Common myeloid progenitor, CD34-positive (primary cell): ENCODE results near the gene CHRNA10.

Experiments
- CTCF ChIA-PET: fragments of 350-600 bp; sonication (Branson Sonifier 250); formaldehyde crosslinking; loops from one replicate; lab custom pipeline; 2021; ENCODE audit warnings: antibody characterized with exemption; lab: Charles Lee
- POLR2A ChIA-PET: fragments of 350-600 bp; sonication (Branson Sonifier 250); formaldehyde crosslinking; loops from one replicate; lab custom pipeline; 2021; ENCODE audit warnings: antibody characterized with exemption; lab: Charles Lee
- DNase-seq, 3 donors: peaks; one replicate each; pipeline versions ENCODE4 v3.0.0 to v3.0.0-alpha.2; 2013
- H3K27ac ChIP-seq, 2 experiments: 1 replicate in 1 of 2; 2 replicates in 1 of 2; pipeline ENCODE4 v1.7.0; 2013; ENCODE audit warnings: inconsistent platforms in 2 of 2, low read length in 2 of 2, mild to moderate bottlenecking in 2 of 2, low read depth in 1 of 2, moderate library complexity in 1 of 2; ENCODE audit not compliant: severe bottlenecking in 2 of 2, insufficient read depth in 1 of 2, poor library complexity in 1 of 2
- H3K27me3 ChIP-seq, 5 experiments: replicated peaks in 2 of 5; 1 replicate in 3 of 5; 2 replicates in 2 of 5; pipeline versions ENCODE4 v1.6.1 to v1.7.0; 2013; ENCODE audit warnings: low read length in 4 of 5, mild to moderate bottlenecking in 2 of 5, moderate library complexity in 2 of 5, inconsistent platforms in 1 of 5; ENCODE audit not compliant: insufficient read depth in 5 of 5, control insufficient read depth in 4 of 5
- H3K36me3 ChIP-seq, 4 experiments: 1 replicate in 2 of 4; 2 replicates in 2 of 4; pipeline versions ENCODE4 v1.6.1 to v1.7.0; 2013; ENCODE audit warnings: low read length in 3 of 4, control low read depth in 1 of 4, mild to moderate bottlenecking in 1 of 4; ENCODE audit not compliant: control insufficient read depth in 4 of 4, insufficient read depth in 4 of 4
- H3K4me1 ChIP-seq, 4 experiments: 1 replicate in 3 of 4; 2 replicates in 1 of 4; pipeline versions ENCODE4 v1.6.1 to v1.7.1; 2013; ENCODE audit warnings: low read length in 3 of 4, mild to moderate bottlenecking in 3 of 4, control low read depth in 1 of 4, inconsistent platforms in 1 of 4, moderate library complexity in 1 of 4; ENCODE audit not compliant: control insufficient read depth in 4 of 4, insufficient read depth in 4 of 4; ENCODE audit errors: control extremely low read depth in 1 of 4
- H3K4me3 ChIP-seq, 7 experiments: 1 replicate in 4 of 7; 2 replicates in 3 of 7; pipeline versions ENCODE4 v1.5.1 to v1.7.0; 2013; ENCODE audit warnings: mild to moderate bottlenecking in 7 of 7, low read length in 6 of 7, moderate library complexity in 6 of 7, inconsistent platforms in 2 of 7, low read depth in 2 of 7, control low read depth in 1 of 7; ENCODE audit not compliant: insufficient read depth in 4 of 7, control insufficient read depth in 1 of 7; ENCODE audit errors: extremely low read depth in 1 of 7
- H3K9me3 ChIP-seq, 5 experiments: 1 replicate in 4 of 5; 2 replicates in 1 of 5; pipeline versions ENCODE4 v1.6.1 to v1.7.1; 2013; ENCODE audit warnings: low read length in 4 of 5, mild to moderate bottlenecking in 2 of 5, inconsistent platforms in 1 of 5, low read depth in 1 of 5, moderate library complexity in 1 of 5; ENCODE audit not compliant: control insufficient read depth in 4 of 5, insufficient read depth in 2 of 5; ENCODE audit errors: control extremely low read depth in 1 of 5
- WGBS: methylation state at CpG from one replicate; pipeline ENCODE4 v1.1.5; 2013; ENCODE audit not compliant: insufficient coverage; 5-methylcytosine and 5-hydroxymethylcytosine counted together

CHRNA10 gene

GRCh38 chr11:3623767-3624458 lies 47.3 kb downstream of the CHRNA10 start:
- Histone ChIP-seq H3K4me3 (no peak overlapping the region), H3K4me1 (peaks cover 0 to 28% (median 15%) of the 10 kb centered on the region in 4 experiments), H3K9me3 (no peaks in the 10 kb centered on the region), H3K27ac (no peak overlapping the region), H3K27me3 (no peaks in the 10 kb centered on the region), H3K36me3 (no peaks in the 10 kb centered on the region)
- WGBS, result 57% methylated on average over 5 of the region's 8 CpGs
- no peak for DNase-seq
- ChIA-PET CTCF (interaction anchor here (0.9 to 5.1 kb wide), 2 partner anchors 12 to 14 kb away, joined by 5 to 30 read pairs; no protein-coding TSS in a partner anchor), POLR2A (no interaction called here)

DNA sequence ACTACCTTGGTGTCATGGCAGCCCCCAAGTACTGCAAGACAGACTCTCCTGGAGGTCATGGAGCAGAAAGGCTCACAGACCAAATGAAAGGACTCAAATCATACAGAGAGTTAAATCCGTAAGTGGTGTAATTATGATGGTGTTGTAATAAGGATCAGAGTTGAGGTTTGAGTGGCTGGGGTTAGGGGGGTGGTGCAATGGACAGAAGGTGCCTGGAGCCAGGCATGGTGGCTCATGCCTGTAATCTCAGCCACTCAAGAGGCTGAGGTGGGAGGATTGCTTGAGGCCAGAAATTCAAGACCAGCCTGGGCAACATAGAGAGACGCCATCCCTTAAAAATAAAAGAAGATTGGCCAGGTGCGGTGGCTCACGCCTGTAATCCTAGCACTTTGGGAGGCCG lies 48.1 kb downstream of the CHRNA10 start:
- POLR2A ChIA-PET, result no interaction called here
- DNase-seq, result no peak
- no peaks in the 10 kb centered on the region for H3K36me3 ChIP-seq
- 98% methylated on average over 4 of the region's 5 CpGs for WGBS
- CTCF ChIA-PET, result interaction anchor here (5.1 kb wide), 1 partner anchor 13 kb away, joined by 30 read pairs; no protein-coding TSS in a partner anchor
- peaks cover 0 to 24% (median 15%) of the 10 kb centered on the region in 4 experiments for H3K4me1 ChIP-seq
- H3K4me3 ChIP-seq, result no peak overlapping the region
- H3K27me3 ChIP-seq, result no peaks in the 10 kb centered on the region
- no peak overlapping the region for H3K27ac ChIP-seq
- no peaks in the 10 kb centered on the region for H3K9me3 ChIP-seq

DNA sequence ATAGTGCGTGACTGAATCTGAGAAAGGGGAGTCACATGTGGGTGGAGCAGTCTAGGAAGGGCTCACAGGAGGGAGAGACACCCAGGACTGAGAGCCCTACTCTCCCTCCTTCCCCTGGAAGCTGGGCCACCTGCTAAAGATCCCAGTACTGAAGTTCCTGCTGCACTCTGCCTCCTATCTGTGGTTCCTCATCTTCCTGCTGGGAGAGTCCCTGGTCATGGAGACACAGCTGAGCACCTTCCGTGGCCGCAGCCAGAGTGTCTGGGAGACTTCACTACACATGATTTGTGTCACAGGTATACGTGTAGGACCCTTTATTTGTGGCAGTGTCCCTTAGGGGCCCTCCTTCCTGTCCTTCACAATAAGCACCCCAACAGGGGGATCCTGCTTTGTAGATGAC lies 48.7 kb downstream of the CHRNA10 start:
- no peaks in the 10 kb centered on the region for H3K27me3 ChIP-seq
- no peak overlapping the region for H3K4me3 ChIP-seq
- 40% methylated on average over 2 of the region's 4 CpGs for WGBS
- no peak overlapping the region for H3K27ac ChIP-seq
- H3K36me3 ChIP-seq, result no peaks in the 10 kb centered on the region
- ChIA-PET CTCF (no interaction called here), POLR2A (no interaction called here)
- no peaks in the 10 kb centered on the region for H3K9me3 ChIP-seq
- DNase-seq, result no peak
- H3K4me1 ChIP-seq, result peaks cover 0 to 24% (median 15%) of the 10 kb centered on the region in 4 experiments

- no peak for DNase-seq
- Histone ChIP-seq H3K9me3 (no peaks in the 10 kb centered on the region), H3K36me3 (no peaks in the 10 kb centered on the region), H3K4me1 (peaks cover 6 to 30% (median 21%) of the 10 kb centered on the region in 4 experiments), H3K4me3 (no peak overlapping the region), H3K27ac (no peak overlapping the region), H3K27me3 (no peaks in the 10 kb centered on the region)
- ChIA-PET CTCF (interaction anchor here (1.0 to 3.9 kb wide), 3 partner anchors 8 to 36 kb away, joined by 3 to 18 read pairs (median 3); no protein-coding TSS in a partner anchor), POLR2A (no interaction called here)
- 85% methylated on average over 7 of the region's 8 CpGs for WGBS
These were observed 53.2 kb downstream of the CHRNA10 start for GRCh38 chr11:3617990-3618389.

GRCh38 chr11:3616721-3617460 lies 54.3 kb downstream of the CHRNA10 start:
- Histone ChIP-seq H3K4me3 (no peak overlapping the region), H3K4me1 (peaks cover 6 to 29% (median 18%) of the 10 kb centered on the region in 4 experiments), H3K9me3 (peaks cover 0 to 2% (median 0%) of the 10 kb centered on the region in 5 experiments), H3K27ac (no peak overlapping the region), H3K36me3 (no peaks in the 10 kb centered on the region), H3K27me3 (no peaks in the 10 kb centered on the region)
- no peak for DNase-seq
- ChIA-PET CTCF (interaction anchor here (3.2 kb wide), 1 partner anchor 9 kb away, joined by 28 read pairs; no protein-coding TSS in a partner anchor), POLR2A (no interaction called here)
- WGBS, result 92% methylated on average over 23 of the region's 25 CpGs

- H3K4me3 ChIP-seq, result no peak overlapping the region
- no peak for DNase-seq
- WGBS, result 100% methylated on average over 3 of the region's 6 CpGs
- ChIA-PET CTCF (interaction anchor here (3.2 kb wide), 1 partner anchor 10 kb away, joined by 28 read pairs; no protein-coding TSS in a partner anchor), POLR2A (no interaction called here)
- peaks cover 6 to 29% (median 18%) of the 10 kb centered on the region in 4 experiments for H3K4me1 ChIP-seq
- no peak overlapping the region for H3K27ac ChIP-seq
- peaks cover 0 to 2% (median 0%) of the 10 kb centered on the region in 5 experiments for H3K9me3 ChIP-seq
- H3K27me3 ChIP-seq, result no peaks in the 10 kb centered on the region
- H3K36me3 ChIP-seq, result no peaks in the 10 kb centered on the region
These were observed 55.2 kb downstream of the CHRNA10 start for GRCh38 chr11:3615998-3616397.
